LNCAP (cell line): ENCODE measurements around the gene OR5K4.

Source experiments
- TF ChIP-seq, protein P1 (sequence below): fragments of 450-650 bp; IDR thresholded peaks from 2 replicates; pipeline ENCODE4 v1.5.1; 2017; ENCODE audit warnings: mild to moderate bottlenecking

OR5K4 gene

DNA sequence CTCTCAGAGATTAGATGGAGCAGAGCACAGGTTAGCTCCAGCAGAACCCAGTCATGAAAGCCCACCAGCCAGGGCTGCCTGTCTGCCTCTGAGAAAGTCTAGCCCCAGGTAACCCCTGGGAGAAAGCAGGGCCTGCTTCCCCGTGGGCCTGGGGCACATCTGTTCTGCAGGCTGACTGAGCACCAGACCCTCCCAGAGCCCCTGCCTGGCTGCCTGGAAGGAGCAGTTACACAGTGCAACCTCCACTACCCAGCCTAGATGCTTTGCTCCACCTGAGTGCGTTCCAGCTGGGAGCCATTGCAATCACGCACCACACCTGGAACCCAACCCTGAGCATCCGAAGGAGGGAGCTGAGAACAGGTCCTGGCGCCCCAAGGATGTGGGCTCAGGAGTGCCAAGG, 24.7 kb upstream of the OR5K4 start:
- TF ChIP-seq, protein P1, sequence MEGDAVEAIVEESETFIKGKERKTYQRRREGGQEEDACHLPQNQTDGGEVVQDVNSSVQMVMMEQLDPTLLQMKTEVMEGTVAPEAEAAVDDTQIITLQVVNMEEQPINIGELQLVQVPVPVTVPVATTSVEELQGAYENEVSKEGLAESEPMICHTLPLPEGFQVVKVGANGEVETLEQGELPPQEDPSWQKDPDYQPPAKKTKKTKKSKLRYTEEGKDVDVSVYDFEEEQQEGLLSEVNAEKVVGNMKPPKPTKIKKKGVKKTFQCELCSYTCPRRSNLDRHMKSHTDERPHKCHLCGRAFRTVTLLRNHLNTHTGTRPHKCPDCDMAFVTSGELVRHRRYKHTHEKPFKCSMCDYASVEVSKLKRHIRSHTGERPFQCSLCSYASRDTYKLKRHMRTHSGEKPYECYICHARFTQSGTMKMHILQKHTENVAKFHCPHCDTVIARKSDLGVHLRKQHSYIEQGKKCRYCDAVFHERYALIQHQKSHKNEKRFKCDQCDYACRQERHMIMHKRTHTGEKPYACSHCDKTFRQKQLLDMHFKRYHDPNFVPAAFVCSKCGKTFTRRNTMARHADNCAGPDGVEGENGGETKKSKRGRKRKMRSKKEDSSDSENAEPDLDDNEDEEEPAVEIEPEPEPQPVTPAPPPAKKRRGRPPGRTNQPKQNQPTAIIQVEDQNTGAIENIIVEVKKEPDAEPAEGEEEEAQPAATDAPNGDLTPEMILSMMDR: no peak

DNA sequence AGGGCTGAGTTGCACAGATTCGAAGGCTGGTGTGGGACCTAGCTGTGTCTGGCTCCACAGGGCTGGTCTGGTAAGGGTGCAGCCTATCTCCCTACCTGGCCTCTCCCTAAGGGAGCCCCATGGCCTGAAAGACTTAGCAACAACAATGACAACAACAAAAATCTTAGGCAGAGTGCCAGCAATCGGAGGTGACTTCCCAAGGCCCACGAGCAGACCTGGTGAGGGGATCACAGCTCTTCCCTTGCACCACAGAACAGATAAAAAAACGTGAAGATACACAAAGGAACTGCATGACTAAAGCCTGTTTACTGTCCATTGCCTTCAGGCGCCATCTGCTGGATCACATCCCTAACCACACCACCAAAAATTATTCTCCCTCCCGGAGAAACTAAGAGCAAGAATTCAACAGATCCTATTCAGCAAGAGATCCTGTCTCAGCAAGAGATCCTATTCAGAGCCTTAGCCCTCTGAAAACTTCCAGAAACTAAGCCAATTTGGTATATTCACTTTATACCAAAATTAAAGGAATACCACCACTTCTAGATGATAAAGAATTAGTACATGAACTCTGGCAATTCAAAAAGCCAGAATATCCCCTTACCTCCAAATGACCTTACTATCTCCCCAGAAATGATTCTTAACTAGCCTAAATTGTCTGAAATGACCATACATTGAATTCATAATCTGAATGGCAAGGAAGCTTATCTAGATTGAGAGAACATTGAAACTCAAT, 24.1 kb upstream of the OR5K4 start:
- TF ChIP-seq, protein P1: peak; percentile 75

DNA sequence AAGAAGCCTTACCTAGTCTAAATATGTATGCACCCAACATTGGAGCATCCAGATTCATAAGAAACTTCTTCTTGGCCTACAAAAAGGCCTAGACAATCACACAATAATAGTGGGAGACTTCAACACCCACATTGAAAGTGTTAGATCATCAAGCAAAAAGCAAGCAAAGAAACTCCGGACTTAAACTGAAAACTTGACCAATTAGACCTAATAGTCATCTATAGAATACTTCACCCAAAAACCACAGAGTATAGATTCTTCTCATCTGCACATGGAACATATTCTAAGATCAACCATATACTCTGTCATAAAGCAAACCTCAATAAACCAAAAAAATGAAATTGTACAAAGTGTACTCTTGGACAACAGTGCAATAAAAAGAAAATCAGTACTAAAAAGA, 22.3 kb upstream of the OR5K4 start:
- TF ChIP-seq, protein P1: no peak

DNA sequence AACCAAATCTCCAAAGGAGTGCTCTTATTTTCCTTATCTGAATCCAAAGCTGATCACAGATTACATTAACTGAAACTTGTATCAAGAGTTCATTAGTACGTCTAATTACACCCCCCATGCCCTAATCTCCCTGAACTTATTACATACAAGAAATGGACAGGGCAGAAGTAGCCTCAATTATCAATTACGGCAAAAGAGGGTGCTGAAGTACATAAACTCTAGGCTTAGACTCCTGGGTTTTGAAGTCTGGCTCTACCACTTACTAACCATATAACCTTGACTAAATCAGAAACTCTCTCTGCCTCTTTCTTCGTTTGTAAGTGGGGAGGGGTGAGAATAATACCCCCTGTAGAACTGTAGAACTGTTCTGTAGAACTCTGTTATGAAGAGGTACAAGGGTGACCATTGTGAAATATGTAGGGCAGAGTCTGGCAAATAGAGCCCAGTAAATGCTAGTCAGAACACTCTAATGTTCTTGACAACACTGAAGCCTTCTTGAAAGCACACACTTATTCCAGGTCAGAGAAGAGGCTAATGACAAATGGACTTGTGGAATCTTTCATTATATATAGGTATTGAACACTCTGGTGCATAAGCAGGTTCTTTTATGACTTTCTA, 19.6 kb upstream of the OR5K4 start:
- TF ChIP-seq, protein P1: no peak

DNA sequence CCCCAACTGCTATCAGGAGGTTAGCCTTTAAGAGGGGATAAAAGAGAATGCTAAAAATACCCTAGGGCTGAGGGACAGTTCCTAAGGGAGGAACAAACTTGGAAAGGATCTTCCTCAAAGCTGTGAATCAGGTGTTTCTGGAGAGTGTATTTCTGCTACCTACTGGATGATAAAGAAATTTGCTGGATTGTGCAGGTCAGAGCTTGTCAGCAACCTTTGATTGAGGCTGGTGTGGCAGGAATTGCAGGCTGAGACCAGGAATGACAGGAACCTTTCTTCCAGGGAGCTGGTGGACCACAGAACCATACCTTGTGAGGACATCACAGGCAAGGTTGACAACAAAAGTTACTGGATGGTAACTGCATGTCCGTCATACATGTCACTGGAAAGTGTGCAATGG, 14.6 kb upstream of the OR5K4 start:
- TF ChIP-seq, protein P1: no peak

DNA sequence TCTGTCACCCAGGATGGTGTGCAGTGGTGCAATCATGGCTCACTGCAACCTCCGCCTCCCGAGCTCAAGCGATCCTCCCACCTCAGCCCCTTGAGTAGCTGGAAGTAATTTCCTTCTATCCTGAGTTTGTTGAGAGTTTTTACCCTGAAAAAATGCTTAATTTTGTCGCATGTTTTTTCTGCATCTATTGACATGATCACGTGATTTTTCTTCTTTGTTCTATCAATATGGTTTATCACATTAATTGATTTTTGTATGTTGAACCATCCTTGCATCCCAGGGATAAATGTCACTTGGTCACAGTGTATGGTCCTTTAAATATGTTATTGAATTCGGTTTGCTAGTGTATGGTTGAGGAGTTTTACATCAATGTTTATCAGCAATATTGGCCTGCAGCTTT, 11.9 kb upstream of the OR5K4 start:
- TF ChIP-seq, protein P1: no peak

DNA sequence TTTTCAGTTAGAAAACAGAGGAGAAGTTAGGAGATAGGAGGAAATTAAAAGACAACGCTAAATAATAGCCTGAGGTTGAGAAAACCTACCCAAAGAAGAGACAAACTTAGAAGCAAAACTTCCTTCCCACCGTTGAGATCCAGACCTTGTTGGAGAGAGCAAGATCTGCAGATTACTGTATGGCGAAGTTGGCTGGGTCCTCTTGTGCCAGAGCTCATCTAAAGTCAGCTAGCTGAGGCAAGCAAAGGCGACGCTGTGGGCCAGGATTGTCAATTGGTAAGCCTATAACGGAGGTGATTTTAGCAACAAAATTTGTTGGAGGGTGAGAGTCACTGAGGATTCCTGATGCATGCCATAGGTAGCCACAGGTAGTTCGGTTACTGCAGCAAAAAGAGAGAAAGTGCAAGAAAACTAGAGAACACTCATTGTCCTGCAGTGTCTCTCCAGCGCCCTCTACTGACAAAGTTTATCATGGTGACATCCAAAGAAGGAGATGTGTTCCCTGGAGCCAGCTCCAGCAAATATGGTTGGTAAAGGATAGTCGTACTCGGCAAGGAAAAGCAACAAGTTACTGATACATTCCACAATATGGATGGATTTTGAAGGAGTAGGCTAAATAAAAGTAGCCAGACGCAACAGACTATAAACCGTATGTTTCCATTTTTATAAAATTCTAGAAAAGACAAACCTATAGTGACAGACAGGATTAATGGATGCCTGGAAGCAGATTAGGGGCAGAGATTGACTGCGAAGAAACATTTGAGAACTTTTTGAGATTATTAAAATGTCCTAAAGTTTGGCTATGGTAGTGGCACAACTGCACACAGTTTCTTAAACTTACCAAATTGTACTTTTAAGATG, 9.8 kb upstream of the OR5K4 start:
- TF ChIP-seq, protein P1: peak; percentile 88
